GM23338 (cell line): Measurements from ENCODE around the gene GPC6. TPM values are rescaled to one million over a fixed set of nuclear protein-coding genes. Genes with fewer than 3 reads are reported as not detected.

Experiments used
- ATAC-seq: fragments of 200-7000 bp; cut with Tn5 transposase; 3 replicates; pipeline ENCODE4 v1.9.1; 2020
- DNase-seq: peaks from one replicate; pipeline ENCODE4 v3.0.0-alpha.2; 2015; ENCODE audit warnings: low spot score
- H2AFZ ChIP-seq: fragments of 200-600 bp; sonication (generic); 2 replicates; pipeline ENCODE4 v1.8.0; 2016; ENCODE audit warnings: antibody characterized with exemption, mild to moderate bottlenecking, moderate library complexity
- H3F3A ChIP-seq: fragments of 200-600 bp; sonication (generic); replicated peaks from 2 replicates; pipeline ENCODE4 v1.8.0; 2017; ENCODE audit warnings: antibody characterized with exemption, mixed run types, low read depth
- H3K27ac ChIP-seq: fragments of 200-600 bp; sonication (generic); 2 replicates; pipeline ENCODE4 v1.6.1; 2016; ENCODE audit warnings: low read depth
- H3K27me3 ChIP-seq: fragments of 200-600 bp; sonication (generic); 2 replicates; pipeline ENCODE4 v1.8.0; 2016; ENCODE audit warnings: mild to moderate bottlenecking, mixed run types, moderate library complexity; ENCODE audit not compliant: insufficient read depth
- H3K36me3 ChIP-seq: fragments of 200-600 bp; sonication (generic); 2 replicates; pipeline ENCODE4 v1.8.0; 2016; ENCODE audit warnings: mild to moderate bottlenecking; ENCODE audit not compliant: insufficient read depth
- H3K4me1 ChIP-seq: fragments of 200-600 bp; sonication (generic); 2 replicates; pipeline ENCODE4 v1.8.0; 2016; ENCODE audit warnings: mild to moderate bottlenecking, moderate library complexity; ENCODE audit not compliant: insufficient read depth
- H3K4me2 ChIP-seq: fragments of 200-600 bp; sonication (generic); 2 replicates; pipeline ENCODE4 v1.7.1; 2017; ENCODE audit warnings: mixed run types
- H3K4me3 ChIP-seq: fragments of 200-600 bp; sonication (generic); 2 replicates; pipeline ENCODE4 v1.6.1; 2016; ENCODE audit warnings: mixed run types
- H3K79me2 ChIP-seq: fragments of 200-600 bp; sonication (generic); replicated peaks from 2 replicates; pipeline ENCODE4 v1.8.0; 2017; ENCODE audit warnings: mild to moderate bottlenecking; ENCODE audit not compliant: insufficient read depth
- H3K9me2 ChIP-seq: fragments of 200-600 bp; sonication (generic); 2 replicates; pipeline ENCODE4 v1.8.0; 2017; ENCODE audit not compliant: insufficient read depth
- H4K20me1 ChIP-seq: fragments of 200-600 bp; sonication (generic); replicated peaks from 2 replicates; pipeline ENCODE4 v1.8.0; 2017; ENCODE audit warnings: mild to moderate bottlenecking; ENCODE audit not compliant: insufficient read depth
- H3K27ac Mint-ChIP-seq: 2 replicates; pipeline ENCODE4 v1.8.0; 2020; ENCODE audit warnings: inconsistent platforms, mild to moderate bottlenecking, moderate library complexity, mixed read lengths
- H3K27me3 Mint-ChIP-seq: 3 replicates; pipeline ENCODE4 v1.8.0; 2022; ENCODE audit warnings: low read depth, mild to moderate bottlenecking, moderate library complexity, mixed read lengths, inconsistent platforms; ENCODE audit not compliant: insufficient read depth, poor library complexity
- H3K36me3 Mint-ChIP-seq: 3 replicates; pipeline ENCODE4 v1.8.0; 2021; ENCODE audit warnings: low read depth, mild to moderate bottlenecking, inconsistent platforms, moderate library complexity, mixed read lengths
- H3K4me1 Mint-ChIP-seq: 3 replicates; pipeline ENCODE4 v1.8.0; 2020; ENCODE audit warnings: mild to moderate bottlenecking, inconsistent platforms, mixed read lengths
- H3K4me3 Mint-ChIP-seq: 3 replicates; pipeline ENCODE4 v1.8.0; 2021; ENCODE audit warnings: moderate library complexity, mild to moderate bottlenecking, inconsistent platforms, mixed read lengths
- H3K9me3 Mint-ChIP-seq: 3 replicates; pipeline ENCODE4 v1.8.0; 2020; ENCODE audit warnings: moderate library complexity, mild to moderate bottlenecking, inconsistent platforms, mixed read lengths
- CREB1 ChIP-seq: fragments of 250-450 bp; sonication (Bioruptor Pico); IDR thresholded peaks from 2 replicates; pipeline ENCODE4 v1.5.0; 2020; ENCODE audit warnings: low read depth, mild to moderate bottlenecking, moderate library complexity
- ETS1 ChIP-seq: IDR thresholded peaks from 2 replicates; pipeline ENCODE4 v1.6.1; 2016; ENCODE audit warnings: antibody characterized with exemption
- EZH2phosphoT487 ChIP-seq: fragments of 200-600 bp; sonication (generic); IDR thresholded peaks from one replicate; pipeline ENCODE4 v1.8.1; 2018; ENCODE audit warnings: antibody characterized with exemption; ENCODE audit not compliant: unreplicated experiment
- JUNB ChIP-seq: IDR thresholded peaks from one replicate; pipeline ENCODE4 v1.6.1; 2016; ENCODE audit warnings: antibody characterized with exemption; ENCODE audit not compliant: unreplicated experiment
- NANOG ChIP-seq: IDR thresholded peaks from 2 replicates; pipeline ENCODE4 v1.6.1; 2016; ENCODE audit warnings: antibody characterized with exemption, borderline replicate concordance
- POLR2AphosphoS5 ChIP-seq: IDR thresholded peaks from 2 replicates; pipeline ENCODE4 v1.6.1; 2016; ENCODE audit warnings: antibody characterized with exemption, low read depth
- REST ChIP-seq: IDR thresholded peaks from one replicate; pipeline ENCODE4 v1.6.1; 2018; ENCODE audit warnings: antibody characterized with exemption; ENCODE audit not compliant: unreplicated experiment
- ZNF114 ChIP-seq: fragments of 250-450 bp; sonication (Bioruptor Pico); IDR thresholded peaks from 2 replicates; pipeline ENCODE4 v1.5.0; 2020; ENCODE audit warnings: mild to moderate bottlenecking, moderate library complexity
- ZNF331 ChIP-seq: fragments of 250-450 bp; sonication (Bioruptor Pico); IDR thresholded peaks from 2 replicates; pipeline ENCODE4 v1.5.0; 2020; ENCODE audit warnings: low read depth, mild to moderate bottlenecking, moderate library complexity
- ZNF462 ChIP-seq: fragments of 250-450 bp; sonication (Bioruptor Pico); IDR thresholded peaks from 2 replicates; pipeline ENCODE4 v1.5.0; 2020; ENCODE audit warnings: mild to moderate bottlenecking, moderate library complexity
- polyA plus RNA-seq: library from polyadenylated mRNA; unstranded; fragments of >200 nt; fragmentation: Nextera tagmentation; extraction: Ambion mirVana; gene quantifications from 2 replicates; pipeline ENCODE4 v1.2.1, GENCODE V29; 2016
- total RNA-seq: library from RNA; depleted of rRNA; stranded (reverse); fragments of >200 nt; shearing (Covaris generic); gene quantifications from 2 replicates; pipeline ENCODE4 v1.2.3, GENCODE V29; 2014

The GPC6 gene
- total and polyA plus RNA-seq, 2 experiments from 2014 or later, result 6.4 to 28.6 TPM

GRCh38 chr13:94182185-94182761 is 955.7 kb downstream of the GPC6 start:
- no peak for ATAC-seq
- no peak overlapping the region for H3K4me2 ChIP-seq
- TF ChIP-seq ZNF331 (CRISPR knock-in tag), result no peak
- H2AFZ ChIP-seq, result no peak overlapping the region
- no peaks in the 10 kb centered on the region for H3K9me3 Mint-ChIP-seq
- H3K79me2 ChIP-seq, result no peaks in the 10 kb centered on the region
- H3K27ac Mint-ChIP-seq, result no peak overlapping the region
- H3K4me1 Mint-ChIP-seq, result peaks cover 10% of the 10 kb centered on the region
- no peaks in the 10 kb centered on the region for H3K9me2 ChIP-seq
- no peaks in the 10 kb centered on the region for H3K36me3 Mint-ChIP-seq
- H3K27me3 ChIP-seq, result no peaks in the 10 kb centered on the region
- H4K20me1 ChIP-seq, result no peaks in the 10 kb centered on the region
- no peak for DNase-seq
- no peak overlapping the region for H3K4me3 ChIP-seq
- no peaks in the 10 kb centered on the region for H3F3A ChIP-seq
- no peak overlapping the region for H3K4me3 Mint-ChIP-seq
- no peaks in the 10 kb centered on the region for H3K27me3 Mint-ChIP-seq
- H3K4me1 ChIP-seq, result peaks cover 5% of the 10 kb centered on the region; the same call in 1 of the 2 replicates
- H3K27ac ChIP-seq, result no peak overlapping the region
- H3K36me3 ChIP-seq, result no peaks in the 10 kb centered on the region

- no peak overlapping the region for H3K4me3 Mint-ChIP-seq
- no peak for TF ChIP-seq CREB1 (CRISPR knock-in tag)
- no peak for TF ChIP-seq NANOG
- TF ChIP-seq ETS1, result no peak
- TF ChIP-seq REST, result no peak
- TF ChIP-seq EZH2phosphoT487, result no peak
- no peak for TF ChIP-seq ZNF114 (CRISPR knock-in tag)
- TF ChIP-seq ZNF462, result no peak
- TF ChIP-seq JUNB, result no peak
- TF ChIP-seq POLR2AphosphoS5, result no peak
Observed at GRCh38 chr13:94186470-94186869, 959.9 kb downstream of the GPC6 start.

More at GRCh38 chr13:94186470-94186869, 959.9 kb downstream of the GPC6 start:
- Mint-ChIP-seq H3K27me3 (no peaks in the 10 kb centered on the region), H3K4me1 (peaks cover 15% of the 10 kb centered on the region), H3K27ac (no peak overlapping the region), H3K36me3 (no peaks in the 10 kb centered on the region), H3K9me3 (no peaks in the 10 kb centered on the region)
- Histone ChIP-seq H2AFZ (no peak overlapping the region), H4K20me1 (no peaks in the 10 kb centered on the region), H3K4me1 (peaks cover 18% of the 10 kb centered on the region), H3F3A (0 out of 2 replicates have a peak, but pooled peaks cover 3% of the 10 kb centered on the region), H3K4me3 (no peak overlapping the region), H3K79me2 (no peaks in the 10 kb centered on the region), H3K36me3 (no peaks in the 10 kb centered on the region), H3K4me2 (no peak overlapping the region), H3K27me3 (no peaks in the 10 kb centered on the region), H3K9me2 (no peaks in the 10 kb centered on the region), H3K27ac (no peak overlapping the region)
- ATAC-seq (no peak), DNase-seq (no peak)
